Skin of body (tissue), 2 donors: ENCODE measurements around the gene TRAPPC12. TPM values are rescaled to one million over a fixed set of nuclear protein-coding genes. Genes with fewer than 3 reads are reported as not detected.
A peak's percentile ranks its signal among the peaks of the same experiment; 100 is the strongest.
"Not testable (repeated sequence)": the region's sequence is repeated elsewhere in the genome, so short reads cannot be mapped to it uniquely, and the experiment has no call there.

ENCODE experiments used
- DNase-seq: peaks from one replicate; lab custom pipeline; 2025; lab: John Stamatoyannopoulos, UW
- total RNA-seq: library from RNA; depleted of rRNA; stranded (reverse); fragments of >200 nt; gene quantifications from one replicate; pipeline ENCODE4 v1.2.3, GENCODE V29; 2014

Gene TRAPPC12
- total RNA-seq, 1 donor from 2014 or later, result 62.9 TPM

DNA sequence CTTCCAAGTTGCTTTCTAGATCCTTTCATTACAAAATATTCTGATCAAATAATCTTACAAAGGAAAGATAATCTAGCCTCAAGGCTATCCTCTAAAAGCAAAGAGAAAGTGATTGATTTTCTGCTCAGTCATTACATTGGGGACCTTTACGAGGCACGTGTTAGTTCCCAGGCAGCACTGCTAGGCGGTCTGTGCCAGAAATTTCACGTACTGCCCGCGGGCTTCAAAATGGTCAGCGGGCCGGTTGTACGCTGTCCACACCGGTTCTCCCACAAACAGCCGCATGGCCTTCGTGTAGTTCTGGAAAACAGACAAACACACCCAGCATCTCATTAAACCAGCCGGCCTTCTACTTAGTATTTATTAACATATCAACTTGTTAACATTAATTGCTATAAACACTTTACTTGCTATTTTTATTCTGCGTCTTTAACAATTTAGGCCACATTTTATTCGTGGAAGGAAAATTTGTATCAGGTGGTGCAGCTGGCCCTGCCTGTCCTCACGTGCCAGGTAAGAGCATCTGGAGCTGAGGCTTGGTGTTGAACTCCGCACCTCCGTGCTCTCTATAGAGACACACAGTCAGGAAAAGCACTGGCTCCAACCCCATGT is 119.4 kb downstream of the TRAPPC12 start:
- DNase-seq, result no peak

DNA sequence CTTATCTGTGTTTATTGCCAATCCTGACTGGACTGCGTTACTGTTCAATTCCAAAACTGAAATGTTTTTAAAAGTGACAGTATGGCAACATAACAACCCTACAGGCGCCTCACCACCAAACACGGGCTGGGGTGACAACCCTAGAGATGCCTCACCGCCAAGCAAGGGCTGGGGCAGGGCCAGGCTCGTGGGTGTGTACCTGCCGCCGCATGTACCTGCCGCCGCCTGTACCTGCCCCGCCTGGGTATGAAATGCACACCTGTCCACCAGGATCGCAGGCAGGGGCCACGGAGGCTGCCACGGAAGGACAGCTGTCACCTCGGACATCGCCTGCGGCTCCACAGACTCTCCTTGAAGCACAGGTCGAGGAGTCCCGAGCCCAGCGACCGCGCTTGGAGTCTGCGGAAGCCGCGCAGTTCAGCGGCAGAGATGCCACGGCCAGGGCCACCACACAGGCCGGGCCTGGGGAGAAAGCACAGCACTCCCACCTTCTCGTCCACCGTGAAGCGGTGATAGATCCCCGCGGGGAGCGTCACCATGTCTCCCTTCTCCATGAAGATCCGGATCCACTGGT is 120.9 kb downstream of the TRAPPC12 start:
- DNase-seq, result no peak

DNA sequence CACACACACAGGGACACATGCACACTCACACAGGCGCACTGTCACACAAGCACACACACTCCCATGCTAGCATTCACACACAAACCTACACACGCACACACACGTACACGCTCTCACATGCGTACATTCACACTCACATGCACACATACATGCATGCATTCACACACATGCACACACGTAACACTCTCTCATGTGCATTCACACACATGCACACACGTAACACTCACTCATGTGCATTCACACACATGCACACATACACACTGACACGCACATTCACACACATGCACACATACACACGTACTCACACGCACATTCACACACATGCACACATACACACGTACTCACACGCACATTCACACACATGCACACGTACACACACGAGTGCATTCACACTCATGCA is 123.6 kb downstream of the TRAPPC12 start:
- no peak for DNase-seq

DNA sequence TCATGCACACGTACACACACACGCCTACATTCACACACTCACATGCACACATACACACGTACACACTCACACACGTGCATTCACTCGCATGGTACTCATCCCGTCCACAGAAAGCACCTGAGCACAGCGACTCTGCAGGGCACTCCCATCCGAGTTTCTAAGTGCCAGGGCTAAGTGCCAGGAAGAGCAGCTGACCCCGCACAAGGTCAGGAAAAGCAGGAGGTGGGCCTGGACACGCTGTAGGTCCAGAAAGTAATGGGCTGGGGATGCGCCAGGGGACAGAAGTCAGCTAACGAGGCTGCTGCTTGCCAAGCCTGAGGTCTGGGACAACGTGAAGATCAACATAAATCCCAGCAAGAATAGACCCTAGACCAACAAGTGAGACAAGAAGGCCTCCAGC is 124.0 kb downstream of the TRAPPC12 start:
- DNase-seq, result no peak

DNA sequence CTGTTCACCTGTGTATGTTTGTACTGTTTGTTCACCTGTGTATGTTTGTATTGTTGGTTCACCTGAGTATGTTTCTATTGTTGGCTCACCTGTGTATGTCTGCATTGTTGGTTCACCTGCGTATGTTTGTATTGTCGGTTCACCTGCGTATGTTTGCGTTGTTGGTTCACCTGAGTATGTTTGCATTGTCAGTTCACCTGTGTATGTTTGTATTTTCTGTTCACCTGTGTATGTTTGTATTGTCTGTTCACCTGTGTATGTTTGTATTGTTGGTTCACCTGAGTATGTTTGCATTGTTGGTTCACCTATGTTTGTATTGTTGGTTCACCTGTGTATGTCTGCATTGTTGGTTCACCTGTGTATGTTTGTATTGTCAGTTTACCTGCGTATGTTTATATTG is 125.2 kb downstream of the TRAPPC12 start:
- no peak for DNase-seq

DNA sequence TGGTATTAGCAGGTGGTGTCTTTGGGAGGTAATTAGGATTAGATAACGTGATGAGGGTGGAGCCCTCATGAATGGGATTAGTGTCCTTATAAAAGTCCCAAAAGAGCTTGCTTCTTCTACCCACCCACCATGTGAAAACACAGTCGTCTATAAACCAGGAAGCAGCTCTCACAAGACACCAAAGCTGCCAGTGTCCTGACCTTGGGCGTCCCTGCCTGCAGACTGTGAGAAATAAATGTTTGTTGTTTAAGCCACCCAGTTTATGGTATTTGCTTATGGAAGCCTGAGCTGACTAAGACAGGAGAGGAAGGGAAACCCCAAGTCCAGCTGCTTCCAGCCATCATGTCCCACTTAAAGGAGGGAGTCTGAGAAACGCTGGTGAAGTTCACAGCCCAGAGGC is 126.3 kb downstream of the TRAPPC12 start:
- DNase-seq, result no peak

DNA sequence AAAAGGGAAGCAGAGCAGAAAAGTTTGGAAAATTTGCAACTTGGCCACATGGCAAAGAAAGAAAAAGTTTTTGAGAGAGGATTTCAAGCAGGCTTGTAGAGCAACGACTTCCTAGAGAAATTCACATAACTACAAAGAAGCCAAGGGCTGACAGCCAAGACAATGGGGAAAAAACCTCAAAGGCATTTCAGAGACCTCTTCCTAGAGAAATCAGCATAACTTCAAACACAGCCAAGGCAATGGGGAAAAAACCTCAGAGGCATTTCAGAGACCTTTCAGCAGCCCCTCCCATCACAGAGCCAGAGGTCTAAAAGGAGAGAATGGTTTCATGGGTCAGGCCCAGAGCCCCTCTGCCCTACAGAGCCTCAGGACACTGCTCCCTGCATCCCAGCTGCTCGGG is 132.6 kb downstream of the TRAPPC12 start:
- DNase-seq, result no peak

DNA sequence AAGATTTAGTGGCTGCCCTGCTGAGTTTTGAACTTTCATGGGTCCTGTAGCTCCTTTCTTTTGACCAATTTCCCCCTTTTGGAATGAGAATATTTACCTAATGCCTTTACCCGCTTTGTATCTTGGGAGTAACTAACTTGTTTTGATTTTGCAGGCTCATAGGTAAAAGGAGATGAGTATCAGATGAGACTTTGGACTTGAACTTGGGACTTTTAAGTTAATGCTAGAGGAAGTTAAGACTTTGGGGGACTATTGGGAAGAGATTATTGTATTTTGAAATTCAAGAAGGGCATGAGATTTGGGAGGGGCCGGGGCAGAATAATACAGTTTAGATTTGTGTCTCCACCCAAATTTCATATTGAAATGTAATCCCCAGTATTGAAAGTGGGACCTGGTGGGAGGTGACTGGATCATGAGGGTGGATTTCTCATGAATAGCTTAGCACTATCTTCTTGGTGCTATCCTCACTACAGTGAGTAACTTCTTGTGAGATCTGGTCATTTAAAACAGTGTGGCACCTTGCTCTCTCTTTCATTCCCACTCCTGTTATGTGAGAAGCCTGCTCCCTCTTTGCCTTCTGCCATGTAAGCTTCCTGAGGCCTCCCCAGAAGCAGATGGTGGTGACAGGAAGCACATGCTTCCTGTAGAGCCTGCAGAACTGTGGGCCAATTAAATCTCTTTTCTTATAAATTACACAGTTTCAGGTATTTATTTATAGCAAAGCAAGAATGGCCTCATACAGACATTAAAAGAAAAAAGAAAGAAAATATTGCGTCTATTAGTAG is 133.7 kb downstream of the TRAPPC12 start:
- DNase-seq, result no peak

DNA sequence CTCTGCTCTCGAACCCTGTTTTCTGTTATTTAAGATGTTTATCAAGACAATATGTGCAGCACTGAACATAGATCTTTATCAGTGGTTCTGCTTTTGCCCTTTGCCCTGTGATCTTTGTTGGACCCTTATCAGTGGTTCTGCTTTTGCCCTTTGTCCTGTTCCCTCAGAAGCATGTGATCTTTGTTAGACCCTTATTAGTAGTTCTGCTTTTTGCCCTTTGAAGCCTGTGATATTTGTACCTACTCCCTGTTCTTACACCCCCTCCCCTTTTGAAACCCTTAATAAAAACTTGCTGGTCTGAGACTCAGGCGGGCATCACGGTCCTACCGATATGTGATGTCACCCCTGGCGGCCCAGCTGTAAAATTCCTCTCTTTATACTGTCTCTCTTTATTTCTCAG is 135.9 kb downstream of the TRAPPC12 start:
- not testable (repeated sequence) for DNase-seq

DNA sequence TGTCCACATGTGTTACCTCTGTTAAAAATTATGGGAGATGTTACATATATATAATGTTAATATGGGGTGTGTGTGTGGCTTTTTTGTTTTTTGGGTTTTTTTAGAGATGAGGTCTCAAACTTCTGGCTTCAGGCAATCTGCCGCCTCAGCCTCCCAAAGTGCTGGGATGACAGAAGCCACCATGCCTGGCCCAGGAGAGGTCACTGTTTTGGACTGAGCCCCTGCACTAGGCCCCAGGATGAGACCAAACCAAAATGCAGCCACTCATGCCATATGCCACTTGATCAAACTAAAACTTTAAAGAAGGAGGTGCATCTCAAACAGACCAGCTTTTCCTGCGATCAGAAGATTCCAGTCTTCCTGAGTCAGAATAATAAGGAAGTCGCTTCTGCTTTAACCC is 137.3 kb downstream of the TRAPPC12 start:
- DNase-seq, result no peak

DNA sequence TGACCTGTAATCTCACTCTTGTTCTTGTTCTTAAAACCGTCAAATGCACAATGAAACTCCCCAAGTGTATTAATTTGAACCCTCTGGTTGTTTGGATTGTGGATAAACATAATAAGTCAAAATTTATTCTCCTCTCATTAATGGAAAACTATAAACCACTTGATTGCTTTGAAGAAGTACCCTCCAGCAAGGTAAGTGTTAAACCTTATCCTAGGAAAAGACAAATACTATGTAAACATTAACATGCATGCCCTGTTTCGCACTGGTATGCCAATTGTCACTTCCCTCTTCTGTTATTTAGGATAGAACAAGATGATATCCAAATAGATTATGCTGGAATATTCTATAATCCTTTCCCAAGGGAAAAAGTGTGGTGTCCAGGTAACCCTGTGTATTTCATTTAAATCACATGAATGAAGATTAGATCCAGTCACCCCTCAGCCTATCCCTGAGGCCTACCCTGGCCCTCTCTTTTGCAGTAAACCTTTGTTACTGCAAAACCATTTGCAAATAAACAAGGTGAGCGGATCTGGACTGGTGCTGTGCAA is 138.5 kb downstream of the TRAPPC12 start:
- no peak for DNase-seq

DNA sequence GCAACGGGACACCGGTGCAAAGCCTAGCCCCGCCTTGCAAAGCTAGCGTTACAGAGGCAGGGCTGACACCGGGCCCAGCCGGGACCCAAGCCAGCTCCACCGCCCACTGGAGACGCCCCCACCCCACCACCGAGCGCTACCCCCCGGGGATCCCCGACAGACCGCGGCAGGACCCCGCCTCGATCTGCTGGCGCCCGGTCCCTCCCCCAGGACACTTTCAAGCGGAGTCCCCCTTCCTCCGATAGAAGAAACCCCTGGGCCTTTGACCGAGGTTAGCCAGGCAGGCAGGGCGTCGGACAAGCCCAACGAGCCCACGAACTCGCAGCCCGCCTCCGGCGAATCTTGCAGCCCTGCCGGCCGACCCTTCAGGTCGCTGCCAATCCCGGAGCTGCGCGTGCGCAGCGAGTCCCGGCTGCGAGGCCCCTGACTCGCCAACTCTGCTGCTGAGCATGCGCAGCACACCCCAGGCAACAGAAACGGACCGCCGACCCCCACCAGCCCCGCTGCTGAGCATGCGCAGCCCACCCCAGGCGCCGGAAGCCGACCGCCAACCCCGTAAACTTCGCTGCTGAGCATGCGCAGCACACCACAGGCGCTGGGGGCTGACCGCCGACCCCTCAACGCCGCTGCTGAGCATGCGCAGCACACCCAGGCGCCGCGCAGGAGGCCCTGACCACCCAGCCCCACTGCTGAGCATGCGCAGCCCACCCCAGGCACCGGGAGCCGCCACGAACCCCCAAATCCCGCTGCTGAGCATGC is 139.2 kb downstream of the TRAPPC12 start:
- DNase-seq, result peak; percentile 98

DNA sequence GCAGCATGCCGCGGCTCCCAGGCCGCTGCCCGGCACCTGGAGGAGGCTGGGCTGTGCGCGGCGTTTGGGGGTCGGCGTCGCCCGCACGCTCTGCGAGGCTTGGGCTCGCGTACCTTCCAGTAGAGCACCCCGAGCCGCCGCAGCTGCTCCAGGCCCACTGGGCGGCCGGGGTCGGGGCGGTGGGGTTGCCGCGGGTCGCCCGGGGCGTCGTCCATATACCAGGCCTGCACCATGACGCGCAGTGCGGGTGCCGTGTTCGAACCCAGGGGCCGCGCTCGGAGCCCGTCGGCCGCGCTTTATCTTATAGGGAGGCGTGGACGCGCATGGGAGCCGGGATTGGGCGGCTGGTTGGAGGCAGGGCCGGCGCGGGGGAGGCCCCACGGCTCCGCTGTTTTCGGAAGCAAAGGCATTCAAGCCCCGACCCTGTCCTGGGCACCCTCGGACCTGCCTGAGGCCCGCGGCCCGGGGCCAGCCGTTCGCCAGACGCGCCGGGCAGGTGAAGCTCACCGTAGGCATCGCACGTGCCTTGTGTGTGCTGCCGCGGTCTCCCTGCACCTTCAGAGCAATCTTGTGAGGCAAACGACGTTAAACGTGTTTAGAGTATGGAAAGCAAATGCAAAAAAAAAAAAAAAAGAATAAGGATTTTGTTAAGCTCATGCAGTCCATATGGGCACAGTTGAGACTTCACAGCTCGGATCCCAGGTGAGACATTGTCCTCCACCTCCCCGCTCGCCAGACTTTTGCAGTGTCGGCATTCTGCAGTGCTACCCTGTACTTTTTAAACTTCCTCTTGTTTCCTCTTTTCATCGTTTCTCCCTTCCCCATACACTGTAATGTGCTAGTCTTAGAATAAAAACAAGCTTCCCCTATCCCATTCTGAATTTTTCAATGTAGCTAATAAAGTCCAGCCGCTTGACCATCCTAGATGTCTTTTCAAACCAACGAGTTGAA is 140.0 kb downstream of the TRAPPC12 start, which contains the start of gene ADI1:
ADI1 (minus strand) TSS at position 277 of the 951 bp plus-strand sequence; CDS start at position 233, 44 bp downstream.
- DNase-seq, result peak; percentile 66

DNA sequence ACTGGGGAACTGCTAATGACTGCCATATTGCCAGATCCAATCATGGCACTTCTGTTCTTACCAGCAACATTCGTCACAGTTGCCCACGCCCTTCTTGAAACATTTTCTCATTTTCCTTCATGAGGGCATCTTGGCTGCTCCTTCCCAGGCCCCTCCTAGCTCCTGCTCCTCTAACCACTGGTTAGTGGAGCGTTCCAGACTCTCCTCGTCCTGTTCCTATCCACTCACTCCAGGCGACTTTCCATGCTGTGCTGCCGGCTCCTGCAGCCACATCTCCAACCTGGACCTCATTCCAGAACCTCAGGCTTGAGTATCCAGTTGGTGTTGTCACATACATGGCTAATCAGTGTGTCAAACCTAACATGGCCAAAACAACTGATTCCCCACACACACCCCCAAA is 141.1 kb downstream of the TRAPPC12 start:
- DNase-seq, result no peak

DNA sequence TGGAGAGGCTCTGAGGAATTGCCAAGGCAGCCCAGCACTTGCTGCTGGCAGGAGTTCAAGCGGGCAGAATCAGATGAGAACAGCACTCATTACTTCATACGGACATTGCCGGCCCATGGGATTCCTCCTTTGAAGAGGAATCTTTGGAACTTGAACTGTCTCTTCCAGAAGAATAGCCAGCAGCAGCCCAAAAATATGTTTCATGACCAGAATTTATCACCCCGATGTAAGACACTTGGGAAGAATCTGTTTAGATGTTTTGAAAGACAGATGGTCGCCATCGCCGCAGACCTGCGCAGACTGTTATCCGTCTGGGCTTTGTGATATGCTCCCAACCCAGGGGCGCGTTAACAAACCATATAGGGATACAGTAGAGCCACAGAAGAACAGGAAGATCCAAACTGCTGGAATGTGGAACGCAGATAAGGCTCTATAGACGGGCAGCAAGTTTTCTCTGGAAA is 143.5 kb downstream of the TRAPPC12 start:
- DNase-seq, result no peak

DNA sequence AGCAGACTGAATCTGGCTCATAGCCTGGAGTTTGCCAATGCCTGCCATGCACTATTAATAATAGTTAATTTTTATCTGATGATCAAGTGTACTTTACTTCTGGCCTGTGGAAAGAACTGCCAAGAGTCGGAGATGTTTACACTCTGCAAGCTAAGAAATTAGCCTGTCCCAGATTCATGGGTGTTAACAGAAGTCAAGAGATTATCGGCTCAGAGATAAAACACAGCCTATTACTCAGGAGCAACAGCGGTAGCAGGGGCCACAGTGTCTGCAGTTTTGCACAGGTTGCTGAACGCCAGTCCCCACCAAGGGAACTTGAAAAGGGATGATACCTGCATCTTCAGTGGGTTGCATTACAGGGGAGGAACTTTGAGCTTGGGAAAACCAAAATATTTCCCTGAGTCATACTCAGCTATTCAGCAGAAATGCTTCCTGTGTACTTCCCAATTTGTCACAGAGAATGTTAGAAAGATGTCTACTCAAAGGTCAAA is 144.1 kb downstream of the TRAPPC12 start:
- DNase-seq, result no peak

DNA sequence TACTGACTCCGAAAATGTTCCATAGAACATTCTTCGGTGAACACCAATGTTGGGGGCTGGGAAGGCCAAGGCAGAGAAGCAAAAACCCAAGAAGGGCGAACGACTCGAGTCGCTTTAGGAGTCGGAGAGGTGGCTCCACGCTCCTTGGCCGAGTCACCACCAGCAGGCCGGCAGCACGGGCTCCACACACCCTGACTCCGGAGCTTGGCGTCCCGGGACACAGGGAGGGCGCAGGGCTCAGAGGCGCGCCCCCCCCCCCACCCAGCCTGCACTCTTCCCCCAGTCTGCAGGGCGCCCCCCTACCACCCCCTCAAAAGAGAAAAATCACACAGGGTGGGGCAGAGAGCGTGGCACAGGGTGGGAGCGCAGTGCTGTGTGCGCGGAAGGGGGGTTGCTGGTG is 147.4 kb downstream of the TRAPPC12 start:
- no peak for DNase-seq

DNA sequence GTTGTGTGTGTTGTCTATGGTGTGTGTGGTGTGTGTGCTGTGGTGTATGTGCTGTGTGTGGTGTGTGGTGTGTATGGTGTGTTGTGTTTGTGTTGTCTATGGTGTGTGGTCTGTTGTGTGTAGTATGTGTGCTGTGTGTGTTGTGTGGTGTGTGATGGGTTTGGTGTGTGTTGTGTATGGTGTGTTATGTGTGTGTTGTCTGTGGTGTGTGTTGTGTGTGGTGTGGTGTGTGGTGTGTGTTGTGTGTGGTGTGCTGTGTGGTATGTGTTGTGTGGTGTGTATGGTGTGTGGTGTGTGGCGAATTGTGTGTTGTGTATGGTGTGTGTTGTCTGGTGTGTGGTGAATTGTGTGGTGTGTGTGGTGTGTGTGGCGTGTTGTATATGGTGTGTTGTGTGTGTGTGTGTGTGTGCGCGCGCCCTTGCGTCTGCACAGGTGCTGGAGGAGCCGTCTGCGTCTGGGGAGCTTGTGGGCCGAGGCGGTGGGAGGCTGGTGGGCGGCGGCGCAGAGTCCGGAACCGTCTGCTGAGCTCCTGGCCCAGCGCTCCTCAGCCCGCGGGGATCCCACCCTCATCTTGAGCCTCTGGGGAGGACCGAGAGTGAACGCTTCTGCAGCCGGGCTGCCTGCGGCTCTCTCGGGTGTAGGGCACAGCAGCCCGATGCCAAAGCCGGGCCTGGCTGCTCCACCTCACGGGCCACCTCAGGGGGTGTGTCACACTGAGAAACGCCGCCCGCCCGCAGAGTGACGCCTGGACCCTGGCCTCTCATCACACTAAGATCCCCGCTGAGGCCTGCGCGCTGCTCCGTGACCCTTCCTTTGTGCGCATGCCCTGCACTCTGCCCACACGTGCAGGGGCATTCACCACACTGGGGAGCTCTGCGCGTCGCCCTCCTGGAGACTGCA is 148.6 kb downstream of the TRAPPC12 start:
- no peak for DNase-seq
